HG02610 (cell line): ENCODE data around the gene TEX19.
"Not testable (repeated sequence)": the region's sequence is repeated elsewhere in the genome, so short reads cannot be mapped to it uniquely, and the experiment has no call there.

Source experiments
- ATAC-seq: cut with Tn5 transposase; IDR thresholded peaks from one replicate; pipeline ENCODE4 v1.9.1; 2021; ENCODE audit warnings: mild to moderate bottlenecking, moderate library complexity; ENCODE audit not compliant: unreplicated experiment

The TEX19 gene

GRCh38 chr17:82406131-82406671 is 47.2 kb downstream of the TEX19 start:
- no peak for ATAC-seq

- ATAC-seq = no peak
Observed at GRCh38 chr17:82407255-82407654, 48.2 kb downstream of the TEX19 start.

GRCh38 chr17:82408288-82408937 is 49.4 kb downstream of the TEX19 start:
- ATAC-seq = no peak

- ATAC-seq = no peak
Observed at GRCh38 chr17:82408938-82409318, 49.9 kb downstream of the TEX19 start.

GRCh38 chr17:82410014-82410716 is 51.1 kb downstream of the TEX19 start:
- ATAC-seq = no peak

GRCh38 chr17:82411396-82412053 is 52.5 kb downstream of the TEX19 start:
- no peak for ATAC-seq

GRCh38 chr17:82412081-82412480 is 53.0 kb downstream of the TEX19 start:
- ATAC-seq = not testable (repeated sequence)

GRCh38 chr17:82412535-82413520 is 53.8 kb downstream of the TEX19 start:
- no peak for ATAC-seq
